Muscle of leg (tissue), 11 donors: ENCODE results near the gene KCNG4. TPM values are rescaled to one million over a fixed set of nuclear protein-coding genes. Genes with fewer than 3 reads are reported as not detected.
"Not testable (repeated sequence)": the region's sequence is repeated elsewhere in the genome, so short reads cannot be mapped to it uniquely, and the experiment has no call there.

ENCODE experiments used
- DNase-seq: peaks from one replicate; pipeline ENCODE4 v3.0.0; 2013
- H3K27ac ChIP-seq: one replicate; pipeline ENCODE4 v1.5.1; 2013; ENCODE audit warnings: mild to moderate bottlenecking, low read length, control low read depth
- H3K27me3 ChIP-seq: one replicate; pipeline ENCODE4 v1.6.1; 2013; ENCODE audit warnings: low read length; ENCODE audit not compliant: control insufficient read depth, insufficient read depth
- H3K36me3 ChIP-seq: one replicate; pipeline ENCODE4 v1.6.1; 2013; ENCODE audit warnings: low read length; ENCODE audit not compliant: control insufficient read depth, insufficient read depth
- H3K4me1 ChIP-seq: one replicate; pipeline ENCODE4 v1.6.1; 2013; ENCODE audit warnings: low read length; ENCODE audit not compliant: control insufficient read depth, insufficient read depth
- H3K4me3 ChIP-seq: one replicate; pipeline ENCODE4 v1.5.1; 2013; ENCODE audit warnings: low read length, control low read depth
- H3K9me3 ChIP-seq: replicated peaks from 2 replicates; pipeline ENCODE4 v1.6.1; 2013; ENCODE audit warnings: low read depth, low read length; ENCODE audit not compliant: control insufficient read depth
- WGBS: methylation state at CpG from one replicate; pipeline ENCODE4 v1.1.5; 2013; ENCODE audit warnings: missing lambda C conversion rate; ENCODE audit not compliant: insufficient coverage; 5-methylcytosine and 5-hydroxymethylcytosine counted together
- polyA plus RNA-seq, 8 donors: library from polyadenylated mRNA; unstranded; fragments of 120-200 nt; gene quantifications; one replicate each; pipeline versions ENCODE4 v1.2.1 to v1.2.3, GENCODE V29; 2013; ENCODE audit warnings: inconsistent platforms in 1 of 8, low replicate concordance in 1 of 8; ENCODE audit not compliant: insufficient read length in 8 of 8, insufficient read depth in 1 of 8
- total RNA-seq: library from RNA; stranded (reverse); fragments of 120-200 nt; gene quantifications from one replicate; pipeline ENCODE4 v1.2.4, GENCODE V29; 2013

Gene KCNG4
- total and polyA plus RNA-seq, 9 donors = under 0.01 to 0.08 (median 0.04) TPM; not detected in 1

- DNase-seq = peak; percentile 27
- no peaks in the 10 kb centered on the region for H3K9me3 ChIP-seq
- H3K4me3 ChIP-seq = no peak overlapping the region
- H3K4me1 ChIP-seq = peaks cover 5% of the 10 kb centered on the region
- WGBS = 70% methylated on average over 10 of the region's 15 CpGs
- peaks cover 2% of the 10 kb centered on the region for H3K27me3 ChIP-seq
- no peak overlapping the region for H3K27ac ChIP-seq
- H3K36me3 ChIP-seq = no peaks in the 10 kb centered on the region
Observed at GRCh38 chr16:84214451-84215066, 25.3 kb downstream of the KCNG4 start.

GRCh38 chr16:84212631-84213030 lies 27.2 kb downstream of the KCNG4 start:
- Histone ChIP-seq H3K36me3 (no peaks in the 10 kb centered on the region), H3K9me3 (no peaks in the 10 kb centered on the region), H3K27ac (no peak overlapping the region), H3K4me3 (no peak overlapping the region), H3K4me1 (peaks cover 5% of the 10 kb centered on the region), H3K27me3 (no peaks in the 10 kb centered on the region)
- no peak for DNase-seq
- 88% methylated on average over 3 of the region's 4 CpGs for WGBS

GRCh38 chr16:84212154-84212553 lies 27.7 kb downstream of the KCNG4 start:
- no CpG with 5 or more reads among the region's 4 CpGs for WGBS

GRCh38 chr16:84209989-84210388 lies 29.8 kb downstream of the KCNG4 start:
- no peak overlapping the region for H3K27ac ChIP-seq
- no peaks in the 10 kb centered on the region for H3K36me3 ChIP-seq
- peaks cover 5% of the 10 kb centered on the region for H3K4me1 ChIP-seq
- H3K4me3 ChIP-seq = no peak overlapping the region
- no peaks in the 10 kb centered on the region for H3K27me3 ChIP-seq
- no peaks in the 10 kb centered on the region for H3K9me3 ChIP-seq
- DNase-seq = no peak
- WGBS = 67% methylated on average over 1 of the region's 2 CpGs

More at GRCh38 chr16:84212154-84212553, 27.7 kb downstream of the KCNG4 start:
- H3K9me3 ChIP-seq = no peaks in the 10 kb centered on the region
- no peaks in the 10 kb centered on the region for H3K36me3 ChIP-seq
- H3K27me3 ChIP-seq = no peaks in the 10 kb centered on the region
- H3K4me1 ChIP-seq = peaks cover 5% of the 10 kb centered on the region
- no peak for DNase-seq
- H3K4me3 ChIP-seq = no peak overlapping the region
- H3K27ac ChIP-seq = no peak overlapping the region

GRCh38 chr16:84207879-84208278 lies 31.9 kb downstream of the KCNG4 start:
- WGBS = 29% methylated on average over 6 of the region's 8 CpGs
- H3K36me3 ChIP-seq = no peaks in the 10 kb centered on the region
- DNase-seq = no peak

GRCh38 chr16:84207251-84207650 lies 32.6 kb downstream of the KCNG4 start:
- Histone ChIP-seq H3K27ac (no peak overlapping the region), H3K9me3 (no peaks in the 10 kb centered on the region), H3K4me3 (no peak overlapping the region), H3K36me3 (no peaks in the 10 kb centered on the region), H3K4me1 (no peaks in the 10 kb centered on the region), H3K27me3 (no peaks in the 10 kb centered on the region)
- WGBS = 68% methylated on average over 4 of the region's 6 CpGs
- no peak for DNase-seq

More at GRCh38 chr16:84207879-84208278, 31.9 kb downstream of the KCNG4 start:
- H3K27ac ChIP-seq = no peak overlapping the region
- no peaks in the 10 kb centered on the region for H3K9me3 ChIP-seq
- no peaks in the 10 kb centered on the region for H3K4me1 ChIP-seq
- H3K27me3 ChIP-seq = no peaks in the 10 kb centered on the region
- H3K4me3 ChIP-seq = no peak overlapping the region

GRCh38 chr16:84205976-84206691 lies 33.7 kb downstream of the KCNG4 start:
- Histone ChIP-seq H3K27ac (no peak overlapping the region), H3K36me3 (no peaks in the 10 kb centered on the region), H3K4me3 (no peak overlapping the region), H3K4me1 (no peaks in the 10 kb centered on the region), H3K9me3 (no peaks in the 10 kb centered on the region), H3K27me3 (no peaks in the 10 kb centered on the region)
- 84% methylated on average over 16 of the region's 18 CpGs for WGBS
- no peak for DNase-seq

DNA sequence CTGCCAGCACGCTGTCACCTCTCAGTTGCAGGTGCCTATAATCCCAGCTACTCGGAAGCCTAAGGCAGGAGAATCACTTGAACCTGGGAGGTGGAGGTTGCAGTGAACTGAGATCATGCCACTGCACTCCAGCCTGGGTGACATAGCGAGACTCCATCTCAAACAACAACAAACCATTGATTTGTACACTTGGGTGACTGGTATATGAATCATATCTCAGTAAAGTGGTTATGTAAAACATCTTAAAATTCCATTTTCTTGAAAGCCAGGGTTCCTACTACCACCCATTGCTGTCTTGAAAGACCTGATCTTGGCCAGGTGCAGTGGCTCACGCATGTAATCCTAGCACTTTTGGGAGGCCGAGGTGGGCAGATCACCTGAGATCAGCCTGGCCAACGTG lies 34.7 kb downstream of the KCNG4 start:
- not testable (repeated sequence) for H3K27ac ChIP-seq, H3K36me3 ChIP-seq, H3K27me3 ChIP-seq, DNase-seq, H3K4me3 ChIP-seq, H3K4me1 ChIP-seq, H3K9me3 ChIP-seq
- WGBS = 80% methylated on average over 2 of the region's 6 CpGs

DNA sequence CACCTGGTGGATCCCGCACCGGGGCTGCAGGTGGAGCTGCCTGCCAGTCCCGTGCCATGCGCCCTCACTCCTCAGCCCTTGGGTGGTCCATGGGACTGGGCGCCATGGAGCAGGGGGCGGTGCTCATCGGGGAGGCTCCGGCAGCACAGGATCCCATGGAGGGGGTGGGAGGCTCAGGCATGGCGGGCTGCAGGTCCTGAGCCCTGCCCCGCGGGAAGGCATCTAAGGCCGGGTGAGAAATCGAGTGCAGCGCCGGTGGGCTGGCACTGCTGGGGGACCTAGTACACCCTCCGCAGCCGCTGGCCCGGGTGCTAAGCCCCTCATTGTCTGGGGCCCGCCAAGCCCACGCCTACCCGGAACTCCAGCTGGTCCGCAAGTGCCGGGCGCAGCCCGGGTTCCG lies 35.3 kb downstream of the KCNG4 start:
- H3K27me3 ChIP-seq, DNase-seq, H3K4me1 ChIP-seq, H3K4me3 ChIP-seq, H3K9me3 ChIP-seq, H3K36me3 ChIP-seq, H3K27ac ChIP-seq: not testable (repeated sequence)
- 94% methylated on average over 16 of the region's 26 CpGs for whole genome bisulfite sequencing

DNA sequence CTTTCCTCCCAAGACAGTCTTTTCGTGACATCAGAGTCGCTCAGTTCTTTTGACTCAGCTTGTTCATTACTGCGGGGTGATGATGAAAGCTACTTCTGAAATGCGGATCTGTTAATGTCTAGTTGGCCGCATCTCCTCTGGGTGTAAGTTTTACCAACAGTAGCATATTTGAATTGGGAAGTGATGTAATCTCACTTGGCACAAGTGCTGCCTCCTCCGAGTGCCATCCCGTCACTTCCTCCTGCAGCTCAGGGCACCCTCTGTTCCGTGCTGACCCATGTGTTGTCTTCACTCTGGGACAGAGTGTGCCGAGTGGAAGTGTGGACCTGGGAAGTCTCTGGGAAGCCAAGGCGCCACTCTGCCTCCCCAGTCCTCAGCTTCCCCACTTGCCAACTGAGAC lies 40.0 kb downstream of the KCNG4 start:
- H3K27me3 ChIP-seq = no peaks in the 10 kb centered on the region
- no peaks in the 10 kb centered on the region for H3K4me1 ChIP-seq
- peak; percentile 62 for DNase-seq
- H3K9me3 ChIP-seq = no peaks in the 10 kb centered on the region
- 89% methylated on average over 4 of the region's 10 CpGs for WGBS
- no peaks in the 10 kb centered on the region for H3K36me3 ChIP-seq
- H3K27ac ChIP-seq = no peak overlapping the region
- no peak overlapping the region for H3K4me3 ChIP-seq
